K562 (cell line): Measurements from ENCODE around the gene CELF6.

Experiments used
- EZH2 ChIP-seq: IDR thresholded peaks from 2 replicates; pipeline ENCODE4 v1.6.1; 2012; ENCODE audit warnings: low read depth, mild to moderate bottlenecking, inconsistent platforms, low read length, borderline replicate concordance
- NFE2 ChIP-seq: IDR thresholded peaks from 2 replicates; pipeline ENCODE4 v1.6.1; 2014; ENCODE audit warnings: antibody characterized with exemption, low read depth
- NFE2L1 ChIP-seq: fragments of 450-650 bp; IDR thresholded peaks from 2 replicates; pipeline ENCODE4 v1.6.1; 2016; ENCODE audit warnings: missing genetic modification characterization, low read depth, mild to moderate bottlenecking, missing compliant biosample characterization, moderate library complexity, borderline replicate concordance
- PHF20 ChIP-seq: fragments of 450-650 bp; IDR thresholded peaks from 2 replicates; pipeline ENCODE4 v1.6.1; 2018; ENCODE audit not compliant: partially characterized antibody
- SP2 ChIP-seq: IDR thresholded peaks from 2 replicates; pipeline ENCODE4 v1.6.1; 2011; ENCODE audit warnings: mild to moderate bottlenecking, low read depth, low read length, moderate library complexity; ENCODE audit not compliant: poor library complexity, severe bottlenecking; ENCODE audit errors: extremely low read depth
- ZNF232 ChIP-seq: sonication (generic); formaldehyde crosslinking; IDR thresholded peaks from 2 replicates; pipeline ENCODE4 v1.8.0; 2022; ENCODE audit warnings: mild to moderate bottlenecking, missing genetic modification reagents

DNA sequence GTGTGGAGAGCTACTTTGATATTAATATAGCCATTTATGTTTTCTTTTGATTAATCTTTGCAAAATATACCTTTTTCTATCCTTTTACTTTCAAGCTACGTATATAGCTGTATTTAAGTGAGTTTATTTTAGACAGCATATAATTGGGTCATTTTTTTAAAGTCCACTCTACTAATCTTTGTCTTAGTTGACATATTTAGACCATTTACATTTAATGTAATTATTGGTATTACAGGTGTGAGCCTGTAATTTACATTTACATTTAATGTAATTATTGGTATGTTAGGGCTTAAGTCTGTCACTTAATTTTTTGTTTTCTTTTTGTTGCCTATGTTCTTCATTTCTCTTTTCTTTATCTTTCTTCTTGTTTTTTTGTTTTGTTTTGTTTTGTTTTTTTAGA is 3.8 kb upstream of the CELF6 start:
- no peak for TF ChIP-seq ZNF232 (CRISPR knock-in tag)
- no peak for TF ChIP-seq NFE2L1 (tag)
- no peak for TF ChIP-seq NFE2
- no peak for TF ChIP-seq EZH2
- no peak for TF ChIP-seq PHF20
- no peak for TF ChIP-seq SP2
